ENCODE data around the gene DCC. TPM values are rescaled to one million over a fixed set of nuclear protein-coding genes. Genes with fewer than 3 reads are reported as not detected.

The DCC gene
- total and polyA plus RNA-seq, 5 donors from 2014 or later: not detected

GRCh38 chr18:52716973-52717372 lies 377.0 kb downstream of the DCC start:
- H3K4me3 ChIP-seq (ENCODE audit: low read depth, low read length): no peak overlapping the region
- H3K9me3 Mint-ChIP-seq: peaks cover 0 to 8% (median 0%) of the 10 kb centered on the region in 7 donors
- H3K27me3 Mint-ChIP-seq: no peaks in the 10 kb centered on the region
- no peaks in the 10 kb centered on the region for H3K36me3 Mint-ChIP-seq
- no peak for ATAC-seq (ENCODE audit: low read depth in 2 of 2)
- H3K4me3 Mint-ChIP-seq: no peak overlapping the region
- H3K4me1 ChIP-seq (ENCODE audit: control insufficient read depth, insufficient read depth, low read length, poor library complexity, severe bottlenecking): no peaks in the 10 kb centered on the region
- no peak overlapping the region for H3K27ac ChIP-seq (ENCODE audit: insufficient read depth, low read length, poor library complexity, severe bottlenecking)
- no peaks in the 10 kb centered on the region for H3K9me3 ChIP-seq (ENCODE audit: control insufficient read depth in 2 of 2, low read length in 2 of 2)
- no peaks in the 10 kb centered on the region for H3K4me1 Mint-ChIP-seq
- no peak overlapping the region for H3K27ac Mint-ChIP-seq
- no peaks in the 10 kb centered on the region for H3K36me3 ChIP-seq (ENCODE audit: control insufficient read depth, insufficient read depth, low read length)
- DNase-seq: no peak
- no peaks in the 10 kb centered on the region for H3K27me3 ChIP-seq (ENCODE audit: control insufficient read depth, insufficient read depth, low read length)

- Mint-ChIP-seq H3K27me3 (no peaks in the 10 kb centered on the region), H3K36me3 (no peaks in the 10 kb centered on the region), H3K9me3 (peaks cover 0 to 6% (median 3%) of the 10 kb centered on the region in 7 donors), H3K4me1 (no peaks in the 10 kb centered on the region), H3K4me3 (no peak overlapping the region), H3K27ac (no peak overlapping the region)
- Histone ChIP-seq H3K9me3 (ENCODE audit: control insufficient read depth in 2 of 2, low read length in 2 of 2) (no peaks in the 10 kb centered on the region), H3K4me1 (ENCODE audit: control insufficient read depth, insufficient read depth, low read length, poor library complexity, severe bottlenecking) (no peaks in the 10 kb centered on the region), H3K27ac (ENCODE audit: insufficient read depth, low read length, poor library complexity, severe bottlenecking) (no peak overlapping the region), H3K4me3 (ENCODE audit: low read depth, low read length) (no peak overlapping the region), H3K36me3 (ENCODE audit: control insufficient read depth, insufficient read depth, low read length) (no peaks in the 10 kb centered on the region), H3K27me3 (ENCODE audit: control insufficient read depth, insufficient read depth, low read length) (no peaks in the 10 kb centered on the region)
- DNase-seq (no peak), ATAC-seq (ENCODE audit: low read depth in 2 of 2) (no peak)
These were observed 382.9 kb downstream of the DCC start for GRCh38 chr18:52722904-52723303.

GRCh38 chr18:52723550-52723970 lies 383.6 kb downstream of the DCC start:
- no peaks in the 10 kb centered on the region for H3K4me1 Mint-ChIP-seq
- H3K27me3 Mint-ChIP-seq: no peaks in the 10 kb centered on the region
- no peaks in the 10 kb centered on the region for H3K27me3 ChIP-seq (ENCODE audit: control insufficient read depth, insufficient read depth, low read length)

GRCh38 chr18:52730972-52731619 lies 391.1 kb downstream of the DCC start:
- H3K27ac Mint-ChIP-seq: no peak overlapping the region
- no peak for DNase-seq
- no peak overlapping the region for H3K4me3 Mint-ChIP-seq
- Histone ChIP-seq H3K27me3 (ENCODE audit: control insufficient read depth, insufficient read depth, low read length) (no peaks in the 10 kb centered on the region), H3K9me3 (ENCODE audit: control insufficient read depth in 2 of 2, low read length in 2 of 2) (no peaks in the 10 kb centered on the region), H3K27ac (ENCODE audit: insufficient read depth, low read length, poor library complexity, severe bottlenecking) (no peak overlapping the region), H3K4me3 (ENCODE audit: low read depth, low read length) (no peak overlapping the region), H3K36me3 (ENCODE audit: control insufficient read depth, insufficient read depth, low read length) (no peaks in the 10 kb centered on the region), H3K4me1 (ENCODE audit: control insufficient read depth, insufficient read depth, low read length, poor library complexity, severe bottlenecking) (no peaks in the 10 kb centered on the region)
- no peak for ATAC-seq (ENCODE audit: low read depth in 2 of 2)
- H3K4me1 Mint-ChIP-seq: no peaks in the 10 kb centered on the region
- H3K27me3 Mint-ChIP-seq: no peaks in the 10 kb centered on the region
- peaks cover 0 to 5% (median 4%) of the 10 kb centered on the region in 7 donors for H3K9me3 Mint-ChIP-seq
- H3K36me3 Mint-ChIP-seq: no peaks in the 10 kb centered on the region

More at GRCh38 chr18:52723550-52723970, 383.6 kb downstream of the DCC start:
- Mint-ChIP-seq H3K9me3 (peaks cover 0 to 6% (median 4%) of the 10 kb centered on the region in 7 donors), H3K36me3 (no peaks in the 10 kb centered on the region), H3K4me3 (peak overlapping the region in 1 of 4 donors; percentile 43), H3K27ac (no peak overlapping the region)
- Histone ChIP-seq H3K4me1 (ENCODE audit: control insufficient read depth, insufficient read depth, low read length, poor library complexity, severe bottlenecking) (no peaks in the 10 kb centered on the region), H3K4me3 (ENCODE audit: low read depth, low read length) (no peak overlapping the region), H3K9me3 (ENCODE audit: control insufficient read depth in 2 of 2, low read length in 2 of 2) (no peaks in the 10 kb centered on the region), H3K36me3 (ENCODE audit: control insufficient read depth, insufficient read depth, low read length) (no peaks in the 10 kb centered on the region), H3K27ac (ENCODE audit: insufficient read depth, low read length, poor library complexity, severe bottlenecking) (no peak overlapping the region)
- no peak for ATAC-seq (ENCODE audit: low read depth in 2 of 2)
- no peak for DNase-seq

GRCh38 chr18:52738946-52739345 lies 398.9 kb downstream of the DCC start:
- Histone ChIP-seq H3K4me1 (ENCODE audit: control insufficient read depth, insufficient read depth, low read length, poor library complexity, severe bottlenecking) (no peaks in the 10 kb centered on the region), H3K4me3 (ENCODE audit: low read depth, low read length) (no peak overlapping the region), H3K36me3 (ENCODE audit: control insufficient read depth, insufficient read depth, low read length) (no peaks in the 10 kb centered on the region), H3K9me3 (ENCODE audit: control insufficient read depth in 2 of 2, low read length in 2 of 2) (no peaks in the 10 kb centered on the region), H3K27ac (ENCODE audit: insufficient read depth, low read length, poor library complexity, severe bottlenecking) (no peak overlapping the region), H3K27me3 (ENCODE audit: control insufficient read depth, insufficient read depth, low read length) (no peaks in the 10 kb centered on the region)
- no peaks in the 10 kb centered on the region for H3K27me3 Mint-ChIP-seq
- no peak overlapping the region for H3K4me3 Mint-ChIP-seq
- DNase-seq: no peak
- no peaks in the 10 kb centered on the region for H3K4me1 Mint-ChIP-seq
- H3K36me3 Mint-ChIP-seq: no peaks in the 10 kb centered on the region
- H3K27ac Mint-ChIP-seq: no peak overlapping the region
- ATAC-seq (ENCODE audit: low read depth in 2 of 2): no peak
- H3K9me3 Mint-ChIP-seq: peaks cover 0 to 3% (median 0%) of the 10 kb centered on the region in 7 donors

- Histone ChIP-seq H3K9me3 (ENCODE audit: control insufficient read depth in 2 of 2, low read length in 2 of 2) (no peaks in the 10 kb centered on the region), H3K4me1 (ENCODE audit: control insufficient read depth, insufficient read depth, low read length, poor library complexity, severe bottlenecking) (no peaks in the 10 kb centered on the region), H3K4me3 (ENCODE audit: low read depth, low read length) (no peak overlapping the region), H3K27ac (ENCODE audit: insufficient read depth, low read length, poor library complexity, severe bottlenecking) (no peak overlapping the region), H3K27me3 (ENCODE audit: control insufficient read depth, insufficient read depth, low read length) (no peaks in the 10 kb centered on the region), H3K36me3 (ENCODE audit: control insufficient read depth, insufficient read depth, low read length) (no peaks in the 10 kb centered on the region)
- Mint-ChIP-seq H3K36me3 (no peaks in the 10 kb centered on the region), H3K4me3 (no peak overlapping the region), H3K9me3 (peaks cover 0 to 5% (median 0%) of the 10 kb centered on the region in 7 donors), H3K27me3 (no peaks in the 10 kb centered on the region), H3K4me1 (no peaks in the 10 kb centered on the region), H3K27ac (peak overlapping the region in 1 of 3 donors; percentile 76)
- no peak for DNase-seq
- no peak for ATAC-seq (ENCODE audit: low read depth in 2 of 2)
These were observed 407.0 kb downstream of the DCC start for GRCh38 chr18:52746986-52747385.

- no peak for ATAC-seq (ENCODE audit: low read depth in 2 of 2)
- H3K9me3 Mint-ChIP-seq: peaks cover 0 to 5% (median 0%) of the 10 kb centered on the region in 7 donors
- H3K4me1 ChIP-seq (ENCODE audit: control insufficient read depth, insufficient read depth, low read length, poor library complexity, severe bottlenecking): no peaks in the 10 kb centered on the region
These were observed 407.9 kb downstream of the DCC start for GRCh38 chr18:52747869-52748268.

GRCh38 chr18:52748343-52748742 lies 408.3 kb downstream of the DCC start:
- Mint-ChIP-seq H3K27ac (no peak overlapping the region), H3K36me3 (no peaks in the 10 kb centered on the region), H3K27me3 (no peaks in the 10 kb centered on the region), H3K4me3 (no peak overlapping the region), H3K4me1 (no peaks in the 10 kb centered on the region), H3K9me3 (peaks cover 0 to 5% (median 0%) of the 10 kb centered on the region in 7 donors)
- Histone ChIP-seq H3K36me3 (ENCODE audit: control insufficient read depth, insufficient read depth, low read length) (no peaks in the 10 kb centered on the region), H3K27me3 (ENCODE audit: control insufficient read depth, insufficient read depth, low read length) (no peaks in the 10 kb centered on the region), H3K4me3 (ENCODE audit: low read depth, low read length) (no peak overlapping the region), H3K9me3 (ENCODE audit: control insufficient read depth in 2 of 2, low read length in 2 of 2) (no peaks in the 10 kb centered on the region), H3K4me1 (ENCODE audit: control insufficient read depth, insufficient read depth, low read length, poor library complexity, severe bottlenecking) (no peaks in the 10 kb centered on the region), H3K27ac (ENCODE audit: insufficient read depth, low read length, poor library complexity, severe bottlenecking) (no peak overlapping the region)
- ATAC-seq (ENCODE audit: low read depth in 2 of 2) (no peak), DNase-seq (no peak)

More at GRCh38 chr18:52747869-52748268, 407.9 kb downstream of the DCC start:
- Mint-ChIP-seq H3K4me3 (no peak overlapping the region), H3K4me1 (no peaks in the 10 kb centered on the region), H3K36me3 (no peaks in the 10 kb centered on the region), H3K27me3 (no peaks in the 10 kb centered on the region), H3K27ac (no peak overlapping the region)
- Histone ChIP-seq H3K4me3 (ENCODE audit: low read depth, low read length) (no peak overlapping the region), H3K27me3 (ENCODE audit: control insufficient read depth, insufficient read depth, low read length) (no peaks in the 10 kb centered on the region), H3K36me3 (ENCODE audit: control insufficient read depth, insufficient read depth, low read length) (no peaks in the 10 kb centered on the region), H3K27ac (ENCODE audit: insufficient read depth, low read length, poor library complexity, severe bottlenecking) (no peak overlapping the region), H3K9me3 (ENCODE audit: control insufficient read depth in 2 of 2, low read length in 2 of 2) (no peaks in the 10 kb centered on the region)
- DNase-seq: no peak
